Heart right ventricle (tissue), 16 donors: ENCODE results near the gene ALG5. TPM values are rescaled to one million over a fixed set of nuclear protein-coding genes. Genes with fewer than 3 reads are reported as not detected.

Experiments
- ATAC-seq, 8 donors: fragments of 200-7000 bp; cut with Tn5 transposase; one replicate each; pipeline ENCODE4 v1.9.1; 2020; ENCODE audit warnings: mild to moderate bottlenecking in 8 of 8, moderate library complexity in 8 of 8, moderate number of reproducible peaks in 1 of 8
- DNase-seq, 2 donors: peaks; one replicate each; pipeline ENCODE4 v3.0.0-alpha.2; 2020
- H3K27ac ChIP-seq, 10 donors: fragments of 200-600 bp; sonication (generic) in 2 of 10; one replicate each; pipeline versions ENCODE4 v1.5.0 to v1.8.0; 2020 to 2022; ENCODE audit warnings: mild to moderate bottlenecking in 3 of 10
- H3K27me3 ChIP-seq, 7 donors: fragments of 200-600 bp; one replicate each; pipeline ENCODE4 v1.8.0; 2021 to 2022; ENCODE audit warnings: mild to moderate bottlenecking in 2 of 7
- H3K36me3 ChIP-seq, 9 donors: fragments of 200-600 bp; sonication (generic) in 1 of 9; one replicate each; pipeline versions ENCODE4 v1.5.0 to v1.8.0; 2020 to 2022; ENCODE audit warnings: mild to moderate bottlenecking in 2 of 9
- H3K4me1 ChIP-seq, 9 donors: fragments of 200-600 bp; sonication (generic) in 1 of 9; one replicate each; pipeline versions ENCODE4 v1.5.0 to v1.8.0; 2020 to 2022; ENCODE audit warnings: mild to moderate bottlenecking in 4 of 9
- H3K4me3 ChIP-seq, 10 donors: fragments of 200-600 bp; sonication (generic) in 2 of 10; one replicate each; pipeline versions ENCODE4 v1.5.0 to v1.8.0; 2020 to 2022; ENCODE audit warnings: mild to moderate bottlenecking in 7 of 10, moderate library complexity in 2 of 10
- H3K9me3 ChIP-seq, 11 donors: fragments of 200-600 bp in 10 of 11; sonication (generic) in 2 of 11; one replicate each; pipeline versions ENCODE4 v1.5.0 to v1.8.0; 2013 to 2022; ENCODE audit warnings: mild to moderate bottlenecking in 2 of 11, control low read depth in 1 of 11, moderate library complexity in 1 of 11
- CTCF ChIP-seq, 9 donors: fragments of 200-600 bp; sonication (generic) in 2 of 9; IDR thresholded peaks; one replicate each; pipeline versions ENCODE4 v1.5.0 to v1.8.0; 2021 to 2022; ENCODE audit warnings: antibody characterized with exemption in 9 of 9, mild to moderate bottlenecking in 5 of 9, moderate library complexity in 1 of 9
- WGBS, 2 donors: extraction: QIAGEN DNeasy Blood & Tissue Kit; methylation state at CpG; one replicate each; pipeline ENCODE4 v1.1.7; 2013; ENCODE audit warnings: inconsistent platforms in 1 of 2; 5-methylcytosine and 5-hydroxymethylcytosine counted together
- intact Hi-C, 10 donors: fragments of 100-400 bp; cut with DNase I; formaldehyde crosslinking; loops; one replicate each; pipeline versions ENCODE4 v1.11.1 to v1.14.2; 2022
- polyA plus RNA-seq, 2 donors: library from polyadenylated mRNA; stranded (reverse); fragments of 200-250 nt; gene quantifications; one replicate each; pipeline ENCODE4 v1.2.3, GENCODE V29; 2013
- total RNA-seq, 10 donors: library from RNA; stranded (reverse); fragmentation: NEBNext Ultra II Directional in 3 of 10; extraction: Animal tissue kit (Norgen Biotek cat#: 25700) in 3 of 10; gene quantifications; one replicate each; pipeline versions ENCODE4 v1.2.1 to v1.2.4, GENCODE V29; 2021 to 2023
- donor health status: Arrhythmogenic right ventricular cardiomyopathy.
- donor health status: ischemic (EF 13 %, LVEDD 7.1; RV severe dilation, severe dysfunction).
- donor health status: healthy with polysubstance abuse.
- donor health status: DM: no; HTN: yes; CAD: no.
- donor health status: DM: no; HTN: no; CAD: no.
- donor health status: ischemic (EF 25% LVEDD 6.9; RV normal size, moderate dysfunction).
- donor health status: ischemic (EF 25% LVEDD 5.7; RV mildly dilated, moderate dysfunction).
- donor health status: healthy.
- donor health status: DM: yes; HTN: yes; CAD: no.
- donor health status: Ischemic cardiomyopathy.
- donor health status: ischemic (EF 35%, LVEDD 5.7; RV mildly dilated, moderate dysfunction).
- donor health status: nonischemic (EF 11% LVEDD 7.7; RV severe dilation, severe dysfunction).
- donor health status: DM: yes; HTN: yes; CAD: no.
- donor health status: PGD.
- donor health status: ischemic (EF 29% LVEDD 5.4; RV normal size, mild dysfunction).
- donor health status: nonischemic (EF 23%, LVEDD 6.1; RV moderate dilation, normal function).

Gene ALG5
- total and polyA plus RNA-seq, 12 donors = 7.3 to 29.6 (median 10.5) TPM

- TF ChIP-seq CTCF (IDR thresholded peaks at IDR 0.05) = no peak
- no peak for ATAC-seq
- Histone ChIP-seq H3K36me3 (peaks cover 0 to 100% (median 34%) of the 10 kb centered on the region in 9 donors), H3K27me3 (no peaks in the 10 kb centered on the region), H3K4me3 (no peak overlapping the region), H3K9me3 (no peaks in the 10 kb centered on the region), H3K4me1 (peaks cover 0 to 8% (median 0%) of the 10 kb centered on the region in 9 donors), H3K27ac (no peak overlapping the region)
- intact Hi-C loops = no loop called here
- no peak for DNase-seq
Measured at GRCh38 chr13:37040789-37041188, 41.6 kb upstream of the ALG5 start.

- no peak overlapping the region for H3K27ac ChIP-seq
- no peak overlapping the region for H3K4me3 ChIP-seq
- H3K4me1 ChIP-seq = peaks cover 0 to 8% (median 0%) of the 10 kb centered on the region in 9 donors
- no peaks in the 10 kb centered on the region for H3K27me3 ChIP-seq
- no peaks in the 10 kb centered on the region for H3K9me3 ChIP-seq
- no peak for DNase-seq
- intact Hi-C loops = no loop called here
- no peak for ATAC-seq
- H3K36me3 ChIP-seq = peaks cover 0 to 100% (median 43%) of the 10 kb centered on the region in 9 donors
- no peak for TF ChIP-seq CTCF (IDR thresholded peaks at IDR 0.05)
Measured at GRCh38 chr13:37039896-37040295, 40.8 kb upstream of the ALG5 start.

- Histone ChIP-seq H3K9me3 (no peaks in the 10 kb centered on the region), H3K4me3 (no peak overlapping the region), H3K36me3 (peaks cover 0 to 100% (median 58%) of the 10 kb centered on the region in 9 donors), H3K4me1 (no peaks in the 10 kb centered on the region), H3K27me3 (no peaks in the 10 kb centered on the region), H3K27ac (no peak overlapping the region)
- intact Hi-C loops = no loop called here
- no peak for TF ChIP-seq CTCF (IDR thresholded peaks at IDR 0.05)
- ATAC-seq = no peak
- no peak for DNase-seq
- WGBS, 2 donors = 97 to 98% methylated on average over 3 of the region's 3 CpGs
Measured at GRCh38 chr13:37037241-37037640, 38.1 kb upstream of the ALG5 start.

GRCh38 chr13:37029617-37030016 is 30.5 kb upstream of the ALG5 start:
- intact Hi-C loops = no loop called here
- DNase-seq = no peak
- Histone ChIP-seq H3K9me3 (no peaks in the 10 kb centered on the region), H3K27ac (no peak overlapping the region), H3K4me1 (no peaks in the 10 kb centered on the region), H3K27me3 (no peaks in the 10 kb centered on the region), H3K4me3 (no peak overlapping the region), H3K36me3 (peaks cover 0 to 100% (median 90%) of the 10 kb centered on the region in 9 donors)
- WGBS, 2 donors = 96 to 97% methylated on average over 4 of the region's 4 CpGs
- no peak for TF ChIP-seq CTCF (IDR thresholded peaks at IDR 0.05)
- ATAC-seq = no peak
